ENCODE results near the gene MGMT.

- TF ChIP-seq CTCF (IDR thresholded peaks at IDR 0.05) (no peak), FOXJ3 (CRISPR knock-in tag; IDR thresholded peaks at IDR 0.05) (no peak)
These were observed 74.2 kb downstream of the MGMT start for GRCh38 chr10:129541200-129541599.

Measured in SK-N-SH (cell line).